ENCODE measurements around the gene P2RX4.

P2RX4 gene

DNA sequence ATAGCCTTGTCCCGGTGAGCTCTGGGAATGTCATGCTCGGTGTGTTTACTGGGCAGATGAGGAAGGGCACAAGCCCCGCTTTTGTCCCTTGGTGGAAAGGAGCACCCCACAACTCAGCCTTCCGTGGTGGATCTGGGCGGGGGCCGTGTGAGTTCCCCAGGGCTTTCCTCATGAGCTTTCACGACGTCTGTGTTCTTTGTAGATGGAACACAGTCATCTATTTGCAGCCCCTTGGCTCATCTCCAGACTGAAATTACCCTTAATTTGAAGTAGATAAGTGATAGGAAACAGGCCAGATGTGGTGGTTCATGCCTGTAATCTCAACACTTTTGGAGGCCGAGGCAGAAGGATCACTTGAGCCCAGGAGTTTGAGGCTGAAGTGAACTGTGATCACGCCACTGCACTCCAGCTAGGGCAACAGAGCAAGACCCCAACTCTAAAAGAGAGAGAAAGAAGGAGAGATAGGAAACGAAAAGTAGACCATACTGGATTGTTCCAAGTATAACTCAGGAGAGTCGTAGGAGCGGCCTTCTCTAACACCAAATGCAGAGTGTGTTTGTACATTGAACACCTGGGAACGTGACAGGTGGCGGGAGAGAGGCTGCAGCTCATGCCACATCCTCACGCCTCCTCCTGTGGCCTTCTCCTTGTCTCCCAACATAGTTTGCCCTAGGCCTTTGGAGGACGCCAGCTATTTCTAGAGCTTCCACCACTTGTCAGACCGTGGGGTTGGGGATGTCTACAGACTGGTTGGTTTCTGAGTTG is 8.8 kb downstream of the P2RX4 start:
- Histone ChIP-seq H3K27ac (no peak overlapping the region), H3K27me3 (ENCODE audit: insufficient read depth, low read depth, severe bottlenecking) (no peaks in the 10 kb centered on the region), H3K9me3 (ENCODE audit: severe bottlenecking) (no peaks in the 10 kb centered on the region), H3K36me3 (no peaks in the 10 kb centered on the region), H3K4me3 (ENCODE audit: low read depth, low read length) (no peak overlapping the region)
- no peak for DNase-seq
- TF ChIP-seq, protein P1, sequence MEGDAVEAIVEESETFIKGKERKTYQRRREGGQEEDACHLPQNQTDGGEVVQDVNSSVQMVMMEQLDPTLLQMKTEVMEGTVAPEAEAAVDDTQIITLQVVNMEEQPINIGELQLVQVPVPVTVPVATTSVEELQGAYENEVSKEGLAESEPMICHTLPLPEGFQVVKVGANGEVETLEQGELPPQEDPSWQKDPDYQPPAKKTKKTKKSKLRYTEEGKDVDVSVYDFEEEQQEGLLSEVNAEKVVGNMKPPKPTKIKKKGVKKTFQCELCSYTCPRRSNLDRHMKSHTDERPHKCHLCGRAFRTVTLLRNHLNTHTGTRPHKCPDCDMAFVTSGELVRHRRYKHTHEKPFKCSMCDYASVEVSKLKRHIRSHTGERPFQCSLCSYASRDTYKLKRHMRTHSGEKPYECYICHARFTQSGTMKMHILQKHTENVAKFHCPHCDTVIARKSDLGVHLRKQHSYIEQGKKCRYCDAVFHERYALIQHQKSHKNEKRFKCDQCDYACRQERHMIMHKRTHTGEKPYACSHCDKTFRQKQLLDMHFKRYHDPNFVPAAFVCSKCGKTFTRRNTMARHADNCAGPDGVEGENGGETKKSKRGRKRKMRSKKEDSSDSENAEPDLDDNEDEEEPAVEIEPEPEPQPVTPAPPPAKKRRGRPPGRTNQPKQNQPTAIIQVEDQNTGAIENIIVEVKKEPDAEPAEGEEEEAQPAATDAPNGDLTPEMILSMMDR (IDR thresholded peaks at IDR 0.05; ENCODE audit: low read depth, low read length) = no peak

DNA sequence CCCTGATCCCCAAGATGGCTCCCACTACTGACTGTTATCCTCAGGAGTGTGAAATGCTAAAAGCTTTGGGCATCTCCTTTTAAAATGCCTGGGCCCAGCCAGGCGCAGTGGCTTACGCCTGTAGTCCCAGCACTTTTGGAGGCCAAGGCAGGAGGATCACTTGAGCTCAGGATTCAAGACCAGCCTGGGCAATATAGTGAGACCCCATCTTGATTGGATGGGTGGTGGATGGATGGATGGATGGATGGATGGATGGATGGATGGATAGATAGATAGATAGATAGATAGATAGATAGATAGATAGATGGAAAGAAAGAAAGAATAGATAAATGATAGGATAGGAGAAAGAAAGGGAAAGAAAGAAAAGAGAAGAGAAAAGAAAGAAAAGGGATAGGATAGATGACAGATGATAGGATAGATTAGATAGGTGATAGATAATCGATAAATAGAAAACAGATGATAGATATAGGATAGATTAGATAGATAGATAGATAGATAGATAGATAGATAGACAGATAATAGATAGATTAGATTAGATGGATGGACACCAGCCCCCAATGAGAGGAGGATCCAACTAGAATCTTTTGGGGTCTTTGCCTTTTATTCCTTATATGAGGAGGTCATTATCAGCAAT is 9.5 kb downstream of the P2RX4 start:
- Histone ChIP-seq H3K27me3 (ENCODE audit: insufficient read depth, low read depth, severe bottlenecking) (no peaks in the 10 kb centered on the region), H3K36me3 (no peaks in the 10 kb centered on the region), H3K27ac (no peak overlapping the region), H3K4me3 (ENCODE audit: low read depth, low read length) (no peak overlapping the region), H3K9me3 (ENCODE audit: severe bottlenecking) (no peaks in the 10 kb centered on the region)
- TF ChIP-seq, protein P1 (IDR thresholded peaks at IDR 0.05; ENCODE audit: low read depth, low read length) = no peak
- DNase-seq = no peak

DNA sequence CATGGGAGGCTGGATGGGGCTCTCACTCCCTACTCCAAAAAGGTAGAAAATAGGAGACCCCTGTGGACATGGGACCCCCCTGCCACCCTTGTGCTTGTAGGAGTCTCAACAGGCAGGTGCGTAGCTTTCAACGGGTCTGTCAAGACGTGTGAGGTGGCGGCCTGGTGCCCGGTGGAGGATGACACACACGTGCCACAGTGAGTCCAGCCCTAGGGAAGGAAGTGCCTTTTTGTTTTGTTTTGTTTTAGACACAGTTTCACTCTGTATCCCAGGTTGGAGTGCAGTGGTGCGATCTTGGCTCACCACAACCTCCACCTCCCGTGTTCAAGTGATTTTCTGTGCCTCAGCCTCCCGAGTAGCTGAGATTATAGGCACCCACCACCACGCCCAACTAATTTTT is 12.9 kb downstream of the P2RX4 start:
- Histone ChIP-seq H3K36me3 (no peaks in the 10 kb centered on the region), H3K27me3 (ENCODE audit: insufficient read depth, low read depth, severe bottlenecking) (no peaks in the 10 kb centered on the region), H3K27ac (no peak overlapping the region), H3K4me3 (ENCODE audit: low read depth, low read length) (no peak overlapping the region), H3K9me3 (ENCODE audit: severe bottlenecking) (no peaks in the 10 kb centered on the region)
- no peak for DNase-seq
- TF ChIP-seq, protein P1 (IDR thresholded peaks at IDR 0.05; ENCODE audit: low read depth, low read length) = no peak

DNA sequence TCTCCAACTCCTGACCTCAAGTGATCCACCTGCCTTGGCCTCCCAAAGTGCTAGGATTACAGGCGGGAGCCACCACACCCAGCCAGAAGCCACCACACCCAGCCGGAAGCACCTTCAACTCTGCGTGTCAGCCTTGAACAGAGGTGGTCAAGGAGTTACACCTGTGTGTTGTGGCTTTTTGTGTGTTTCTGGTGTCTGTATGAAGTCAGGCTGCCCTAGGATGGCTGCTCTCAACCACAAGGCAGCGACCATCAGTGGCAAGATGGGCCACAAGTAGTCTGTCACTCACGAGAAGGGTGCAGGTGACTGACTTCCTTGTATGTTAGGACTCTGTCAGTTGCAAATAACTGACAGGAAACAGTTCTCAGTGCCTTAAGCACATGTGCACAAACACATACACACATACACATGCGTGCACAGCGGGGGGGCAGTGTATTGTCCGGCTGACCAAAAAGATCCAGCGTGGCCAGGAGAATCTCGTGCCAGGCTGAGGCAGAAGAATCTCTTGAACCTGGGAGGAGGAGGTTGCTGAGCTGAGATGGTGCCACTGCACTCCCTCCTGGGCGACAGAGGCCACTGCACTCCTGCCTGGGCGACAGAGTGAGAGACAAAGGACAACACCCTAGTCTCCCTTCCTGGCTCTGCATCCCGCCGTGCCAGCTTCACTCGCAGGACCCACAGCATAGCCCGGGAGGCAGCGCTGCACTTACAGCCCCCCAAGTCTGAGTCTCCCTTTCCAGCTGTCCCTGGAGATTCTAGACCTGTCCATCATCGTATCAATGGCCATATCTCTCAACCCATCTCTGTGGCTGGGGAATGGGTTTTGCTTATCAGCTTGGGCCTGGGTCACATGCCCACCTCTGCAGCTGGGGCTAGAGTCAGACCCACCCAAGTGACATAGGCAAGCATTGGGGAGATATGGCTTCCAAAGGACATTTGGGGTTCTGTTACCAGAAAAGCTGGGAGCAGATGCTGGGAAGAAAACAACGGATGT is 13.7 kb downstream of the P2RX4 start:
- peak; percentile 41 for DNase-seq

DNA sequence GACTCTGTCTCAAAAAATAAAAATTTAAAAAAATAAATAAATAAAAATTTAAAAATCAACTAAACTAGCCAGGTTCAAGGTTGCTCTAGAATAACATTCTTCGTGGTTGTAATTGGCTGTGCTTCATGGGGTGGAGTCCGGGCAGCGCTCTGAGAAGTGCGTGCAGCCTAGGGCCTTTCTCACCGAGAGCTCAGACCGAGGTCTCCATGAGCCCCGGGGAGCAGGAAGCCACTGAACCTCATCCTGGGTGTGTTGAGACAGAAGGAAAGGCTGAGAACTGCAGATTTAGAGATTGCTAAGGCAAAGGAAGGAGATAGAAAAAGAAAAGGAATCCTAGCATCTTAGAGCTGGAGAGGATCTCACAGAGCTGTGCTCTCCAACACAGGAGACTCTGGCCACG is 14.7 kb downstream of the P2RX4 start:
- TF ChIP-seq, protein P1 (IDR thresholded peaks at IDR 0.05; ENCODE audit: low read depth, low read length) = no peak
- no peaks in the 10 kb centered on the region for H3K9me3 ChIP-seq (ENCODE audit: severe bottlenecking)
- no peak overlapping the region for H3K27ac ChIP-seq
- H3K36me3 ChIP-seq = no peaks in the 10 kb centered on the region; the same call in 1 of the 2 replicates
- DNase-seq = no peak
- no peaks in the 10 kb centered on the region for H3K27me3 ChIP-seq (ENCODE audit: insufficient read depth, low read depth, severe bottlenecking)
- no peak overlapping the region for H3K4me3 ChIP-seq (ENCODE audit: low read depth, low read length)

More for the DNA sequence above, 13.7 kb downstream of the P2RX4 start:
- Histone ChIP-seq H3K27ac (no peak overlapping the region), H3K4me3 (ENCODE audit: low read depth, low read length) (no peak overlapping the region), H3K36me3 (no peaks in the 10 kb centered on the region), H3K27me3 (ENCODE audit: insufficient read depth, low read depth, severe bottlenecking) (no peaks in the 10 kb centered on the region), H3K9me3 (ENCODE audit: severe bottlenecking) (no peaks in the 10 kb centered on the region)
- TF ChIP-seq, protein P1 (IDR thresholded peaks at IDR 0.05; ENCODE audit: low read depth, low read length) = peak; percentile 71

Measured in WERI-Rb-1 (cell line).